Activated T-helper 2 cell treated with anti-CD3 and anti-CD28 coated beads, Interferon-gamma antibody, Interleukin-2, Interleukin-4, amounts not matched to agents 10 μg/mL and 5 μg/mL and 100 μg/mL, durations not matched to agents 14 hours and 24 hours and 36 hours (primary cell): ENCODE measurements around the gene ADGRE1. TPM values are rescaled to one million over a fixed set of nuclear protein-coding genes. Genes with fewer than 3 reads are reported as not detected.

ENCODE experiments used
- DNase-seq: peaks from one replicate; pipeline ENCODE4 v3.0.0; 2021; ENCODE audit warnings: low spot score
- H3K27ac Mint-ChIP-seq: one replicate; pipeline ENCODE4 v1.8.0; 2021; ENCODE audit warnings: mixed read lengths
- H3K27me3 Mint-ChIP-seq: one replicate; pipeline ENCODE4 v1.8.0; 2021; ENCODE audit warnings: low read depth, mixed read lengths
- H3K36me3 Mint-ChIP-seq: one replicate; pipeline ENCODE4 v1.8.0; 2021; ENCODE audit warnings: low read depth, mixed read lengths
- H3K4me1 Mint-ChIP-seq: one replicate; pipeline ENCODE4 v1.8.0; 2021; ENCODE audit warnings: low read depth, mixed read lengths
- H3K4me3 Mint-ChIP-seq: one replicate; pipeline ENCODE4 v1.8.0; 2021; ENCODE audit warnings: low read depth, mild to moderate bottlenecking, moderate library complexity, mixed read lengths
- H3K9me3 Mint-ChIP-seq: one replicate; pipeline ENCODE4 v1.8.0; 2021; ENCODE audit warnings: mixed read lengths
- intact Hi-C: fragments of 100-400 bp; cut with micrococcal nuclease; formaldehyde crosslinking; loops from one replicate; pipeline ENCODE4 v1.15.1; 2023
- total RNA-seq: library from RNA; stranded (reverse); gene quantifications from 2 replicates; pipeline ENCODE4 v1.2.3, GENCODE V29; 2022

Gene ADGRE1
- total RNA-seq, 1 donor from 2014 or later, result 1.4 TPM

DNA sequence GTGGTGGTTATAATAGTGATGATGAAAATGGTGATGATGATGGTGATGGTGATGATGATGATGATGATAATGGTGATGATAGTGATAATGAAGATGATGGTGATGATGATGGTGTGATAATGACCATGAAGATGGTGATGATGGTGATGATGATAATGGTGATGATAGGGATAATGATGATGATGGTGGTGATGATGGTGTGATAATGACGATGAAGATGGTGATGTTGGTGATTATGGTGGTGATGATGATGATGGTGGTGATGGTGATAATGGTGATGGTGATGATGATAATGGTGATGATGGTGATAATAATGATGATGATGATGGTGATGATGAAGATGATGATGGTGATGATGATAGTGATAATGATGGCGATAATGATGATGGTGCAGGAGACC, 1.6 kb downstream of the ADGRE1 start:
- Mint-ChIP-seq H3K27ac (no peak overlapping the region), H3K27me3 (no peaks in the 10 kb centered on the region), H3K36me3 (peaks cover 3% of the 10 kb centered on the region), H3K4me1 (peaks cover 47% of the 10 kb centered on the region), H3K9me3 (peaks cover 24% of the 10 kb centered on the region), H3K4me3 (no peak overlapping the region)
- no peak for DNase-seq
- intact Hi-C loops, result no loop called here

DNA sequence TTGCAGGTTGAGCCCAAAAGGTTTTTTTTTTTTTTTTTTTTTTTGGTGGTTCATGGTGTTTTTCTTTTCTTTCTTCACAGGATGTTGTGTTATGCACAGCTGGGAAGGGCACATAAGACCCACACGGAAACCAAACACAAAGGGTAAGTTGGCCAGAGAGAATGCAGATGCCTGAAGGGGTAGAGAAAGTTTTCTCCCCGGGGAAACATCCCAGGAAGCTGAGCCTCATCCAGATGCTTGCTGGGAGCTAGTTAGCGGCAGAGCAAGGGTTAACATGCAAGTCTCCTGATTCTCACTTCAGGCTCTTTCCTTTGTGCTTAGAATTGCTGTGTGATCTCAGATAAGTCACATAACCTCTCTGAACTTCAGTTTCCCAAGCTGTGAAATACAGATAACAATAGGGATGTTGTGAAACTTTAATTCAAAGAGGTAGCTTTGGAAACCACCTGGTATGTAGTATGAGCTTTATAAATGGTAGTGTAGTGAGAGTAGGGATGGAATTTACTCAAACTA, 3.1 kb downstream of the ADGRE1 start:
- Mint-ChIP-seq H3K9me3 (peaks cover 36% of the 10 kb centered on the region), H3K27me3 (no peaks in the 10 kb centered on the region), H3K27ac (peak overlapping the region; percentile 48), H3K4me1 (peaks cover 47% of the 10 kb centered on the region), H3K4me3 (no peak overlapping the region), H3K36me3 (peaks cover 7% of the 10 kb centered on the region)
- intact Hi-C loops, result no loop called here
- DNase-seq, result no peak

DNA sequence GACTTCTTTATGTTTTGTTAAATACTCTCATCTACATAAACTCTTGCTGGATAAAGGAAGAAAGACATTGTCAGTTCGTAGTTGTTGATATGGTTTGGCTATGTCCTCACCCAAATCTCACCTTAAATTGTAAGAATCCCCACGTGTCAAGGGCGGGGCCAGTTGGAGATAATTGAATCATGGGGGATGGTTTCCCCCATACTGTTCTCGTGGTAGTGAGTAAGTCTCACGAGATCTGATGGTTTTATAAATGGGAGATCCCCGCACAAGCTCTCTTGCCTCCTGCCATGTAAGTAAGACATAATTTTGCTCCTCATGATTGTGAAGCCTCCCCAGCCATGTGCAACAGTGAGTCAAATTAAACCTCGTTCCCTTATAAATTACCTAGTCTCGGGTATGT, 3.6 kb downstream of the ADGRE1 start:
- peak overlapping the region; percentile 48 for H3K27ac Mint-ChIP-seq
- H3K36me3 Mint-ChIP-seq, result peaks cover 7% of the 10 kb centered on the region
- H3K9me3 Mint-ChIP-seq, result peaks cover 36% of the 10 kb centered on the region
- DNase-seq, result no peak
- H3K27me3 Mint-ChIP-seq, result no peaks in the 10 kb centered on the region
- no peak overlapping the region for H3K4me3 Mint-ChIP-seq
- intact Hi-C loops, result no loop called here
- H3K4me1 Mint-ChIP-seq, result peaks cover 47% of the 10 kb centered on the region

DNA sequence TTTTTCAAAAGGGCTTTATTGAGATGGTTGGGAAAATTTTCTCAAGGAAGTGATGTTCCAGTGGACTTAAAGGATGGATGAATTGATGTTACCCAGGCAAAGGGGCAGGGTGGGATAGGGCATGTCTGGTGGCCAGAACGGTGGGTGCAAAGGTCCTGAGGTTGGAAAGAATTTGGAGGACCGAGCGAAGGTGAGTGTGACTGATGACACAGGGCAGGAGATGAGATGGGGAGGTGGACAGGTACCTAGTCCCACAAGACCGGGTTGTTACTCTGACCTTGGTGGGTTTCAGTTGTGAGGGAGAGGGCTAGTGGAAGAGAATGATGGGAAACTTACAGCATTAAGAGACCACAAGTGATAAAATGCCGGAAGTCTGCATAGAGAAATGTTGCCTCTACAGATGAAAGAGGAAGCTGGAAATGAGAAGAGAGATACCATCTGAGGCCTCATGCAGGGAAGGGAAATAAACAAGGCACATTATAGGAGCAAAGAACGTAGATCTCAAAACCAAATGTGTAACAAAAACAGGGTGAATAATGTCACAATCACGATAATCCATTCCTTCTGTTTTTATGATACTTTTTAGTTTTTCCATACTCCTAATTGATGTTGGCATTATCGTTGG, 4.5 kb downstream of the ADGRE1 start:
- Mint-ChIP-seq H3K4me3 (peak overlapping the region; percentile 14), H3K4me1 (peaks cover 45% of the 10 kb centered on the region), H3K27ac (peak overlapping the region; percentile 36), H3K36me3 (peaks cover 7% of the 10 kb centered on the region), H3K27me3 (no peaks in the 10 kb centered on the region), H3K9me3 (peaks cover 40% of the 10 kb centered on the region)
- intact Hi-C loops, result no loop called here
- no peak for DNase-seq

DNA sequence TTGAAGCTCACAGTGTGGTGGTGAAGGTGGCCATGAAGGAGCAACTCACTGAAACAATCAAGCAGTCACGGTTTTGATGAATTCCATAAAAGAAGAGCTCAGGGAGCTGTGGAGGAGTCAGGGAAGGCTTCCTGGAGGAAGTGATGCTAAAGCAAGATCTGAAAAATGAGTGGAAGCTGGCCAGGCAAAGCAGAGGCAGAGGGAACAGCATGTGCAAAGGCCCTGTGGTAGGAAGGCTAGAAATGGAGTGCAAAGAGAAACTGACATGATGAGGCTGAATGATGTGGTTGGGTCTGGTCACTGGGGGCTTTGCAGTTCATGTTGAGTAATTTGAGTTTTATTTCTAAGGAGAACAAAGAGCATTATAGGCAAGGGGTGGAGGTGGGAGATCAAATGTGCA, 6.9 kb downstream of the ADGRE1 start:
- DNase-seq, result no peak
- intact Hi-C loops, result no loop called here
- H3K9me3 Mint-ChIP-seq, result peaks cover 38% of the 10 kb centered on the region

DNA sequence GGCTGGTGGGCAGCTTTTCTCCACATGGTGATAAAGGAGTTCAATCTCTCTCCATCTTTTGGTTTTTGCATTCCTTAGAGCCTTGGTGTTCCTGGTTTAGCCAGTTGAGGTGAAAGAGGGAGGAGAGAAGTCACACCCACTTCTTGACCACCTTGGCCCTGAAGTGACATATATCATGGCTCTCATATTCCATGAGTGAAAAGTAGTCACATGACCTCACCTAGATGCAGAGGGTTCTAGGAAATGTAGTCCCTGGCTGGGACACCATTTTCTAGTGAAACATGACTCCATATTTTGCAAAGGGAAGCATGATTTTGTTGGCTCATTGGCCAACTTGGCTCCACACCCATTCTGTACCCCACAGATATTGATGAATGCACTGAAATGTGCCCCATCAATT, 16.1 kb downstream of the ADGRE1 start:
- H3K27ac Mint-ChIP-seq, result no peak overlapping the region
- DNase-seq, result no peak
- no peaks in the 10 kb centered on the region for H3K27me3 Mint-ChIP-seq
- no peak overlapping the region for H3K4me3 Mint-ChIP-seq
- H3K4me1 Mint-ChIP-seq, result no peaks in the 10 kb centered on the region
- intact Hi-C loops, result no loop called here
- peaks cover 3% of the 10 kb centered on the region for H3K36me3 Mint-ChIP-seq
- peaks cover 25% of the 10 kb centered on the region for H3K9me3 Mint-ChIP-seq

More for the DNA sequence above, 6.9 kb downstream of the ADGRE1 start:
- H3K36me3 Mint-ChIP-seq, result peaks cover 7% of the 10 kb centered on the region
- no peak overlapping the region for H3K27ac Mint-ChIP-seq
- H3K27me3 Mint-ChIP-seq, result no peaks in the 10 kb centered on the region
- H3K4me1 Mint-ChIP-seq, result peaks cover 30% of the 10 kb centered on the region
- no peak overlapping the region for H3K4me3 Mint-ChIP-seq

DNA sequence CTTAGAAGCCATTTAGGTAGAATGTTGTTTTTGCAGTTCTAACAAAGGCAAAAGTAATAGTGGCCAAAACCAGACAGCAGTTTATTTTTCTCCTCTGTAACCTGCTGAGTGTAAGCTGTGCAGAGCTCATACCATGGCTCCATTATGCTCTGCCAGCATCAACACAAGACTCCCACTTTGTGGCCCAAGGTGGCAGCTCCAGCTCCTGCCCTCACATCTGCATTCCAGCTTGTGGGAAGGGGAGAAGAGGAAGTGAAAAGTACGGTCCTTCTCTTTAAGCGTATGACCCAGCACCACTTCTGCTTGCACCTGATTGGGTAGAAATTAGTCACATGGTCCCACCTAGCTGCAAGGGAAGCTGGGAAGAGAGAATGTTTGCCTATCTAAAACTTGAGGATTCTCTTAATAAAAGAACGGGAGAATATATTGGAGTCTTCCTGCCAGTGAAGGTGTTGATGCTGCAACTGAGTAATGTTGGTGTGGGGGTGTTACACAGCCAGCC, 19.2 kb downstream of the ADGRE1 start:
- Mint-ChIP-seq H3K4me3 (no peak overlapping the region), H3K27ac (no peak overlapping the region), H3K4me1 (no peaks in the 10 kb centered on the region), H3K27me3 (no peaks in the 10 kb centered on the region), H3K36me3 (peaks cover 3% of the 10 kb centered on the region), H3K9me3 (peaks cover 15% of the 10 kb centered on the region)
- intact Hi-C loops, result no loop called here
- DNase-seq, result no peak

DNA sequence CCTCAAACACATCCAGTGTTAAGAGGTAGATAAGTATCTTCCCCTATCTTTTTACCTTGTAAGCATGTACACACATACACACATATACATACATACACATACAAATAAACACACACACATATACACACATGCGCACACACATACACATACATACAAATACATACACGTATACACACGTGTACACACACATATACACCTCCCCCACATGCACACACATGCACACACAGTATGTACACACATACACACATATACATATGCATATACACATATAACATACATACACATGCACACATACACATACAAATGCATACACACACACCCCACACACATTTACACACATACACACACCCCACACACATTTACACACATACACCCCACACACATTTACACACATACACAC, 24.1 kb downstream of the ADGRE1 start:
- H3K27ac Mint-ChIP-seq, result no peak overlapping the region
- peaks cover 30% of the 10 kb centered on the region for H3K9me3 Mint-ChIP-seq
- intact Hi-C loops, result no loop called here
- no peak overlapping the region for H3K4me3 Mint-ChIP-seq
- H3K4me1 Mint-ChIP-seq, result no peaks in the 10 kb centered on the region
- H3K27me3 Mint-ChIP-seq, result no peaks in the 10 kb centered on the region
- H3K36me3 Mint-ChIP-seq, result peaks cover 6% of the 10 kb centered on the region
- DNase-seq, result no peak

DNA sequence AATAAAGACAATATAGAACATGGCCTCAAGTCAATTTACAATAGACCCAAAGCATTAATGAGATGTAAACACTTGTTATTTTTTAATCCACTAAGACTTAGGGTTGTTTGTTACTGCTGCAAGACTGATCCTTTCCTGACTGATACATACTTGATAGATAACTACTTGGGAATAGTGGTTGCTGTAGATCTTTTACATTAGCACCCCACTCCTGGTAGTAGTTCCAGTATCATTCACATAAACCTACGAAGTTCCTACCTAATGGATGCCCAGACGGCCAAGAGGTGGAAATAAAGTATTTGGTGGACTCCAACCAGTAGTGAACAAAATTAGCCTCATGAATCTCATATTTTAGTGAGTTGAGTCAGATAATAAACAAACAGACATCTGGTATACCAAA, 26.9 kb downstream of the ADGRE1 start:
- Mint-ChIP-seq H3K4me1 (no peaks in the 10 kb centered on the region), H3K27ac (no peak overlapping the region), H3K4me3 (no peak overlapping the region), H3K36me3 (peaks cover 6% of the 10 kb centered on the region), H3K27me3 (no peaks in the 10 kb centered on the region), H3K9me3 (peaks cover 25% of the 10 kb centered on the region)
- intact Hi-C loops, result no loop called here
- DNase-seq, result no peak

DNA sequence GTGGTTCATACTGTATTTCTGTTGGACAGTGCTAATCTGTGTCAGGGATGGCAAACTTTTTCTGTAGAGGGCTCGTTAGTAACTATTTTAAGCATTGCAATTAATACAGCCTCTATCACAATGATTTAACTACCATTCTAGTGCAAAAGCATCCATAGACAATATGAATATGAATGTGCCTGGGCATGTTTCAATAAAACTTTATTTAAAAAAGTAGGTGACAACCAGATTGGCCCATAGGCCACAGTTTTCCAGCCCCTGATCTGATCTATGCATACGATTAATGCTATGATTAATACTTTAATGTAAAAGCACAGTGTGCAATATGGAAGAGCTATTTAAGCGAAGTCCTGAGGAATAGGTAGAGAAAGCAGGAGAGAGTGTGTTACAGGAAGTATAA, 29.6 kb downstream of the ADGRE1 start:
- H3K4me1 Mint-ChIP-seq, result no peaks in the 10 kb centered on the region
- intact Hi-C loops, result no loop called here
- H3K27me3 Mint-ChIP-seq, result no peaks in the 10 kb centered on the region
- DNase-seq, result no peak
- peaks cover 6% of the 10 kb centered on the region for H3K36me3 Mint-ChIP-seq
- H3K27ac Mint-ChIP-seq, result no peak overlapping the region
- H3K4me3 Mint-ChIP-seq, result no peak overlapping the region
- H3K9me3 Mint-ChIP-seq, result peaks cover 20% of the 10 kb centered on the region

DNA sequence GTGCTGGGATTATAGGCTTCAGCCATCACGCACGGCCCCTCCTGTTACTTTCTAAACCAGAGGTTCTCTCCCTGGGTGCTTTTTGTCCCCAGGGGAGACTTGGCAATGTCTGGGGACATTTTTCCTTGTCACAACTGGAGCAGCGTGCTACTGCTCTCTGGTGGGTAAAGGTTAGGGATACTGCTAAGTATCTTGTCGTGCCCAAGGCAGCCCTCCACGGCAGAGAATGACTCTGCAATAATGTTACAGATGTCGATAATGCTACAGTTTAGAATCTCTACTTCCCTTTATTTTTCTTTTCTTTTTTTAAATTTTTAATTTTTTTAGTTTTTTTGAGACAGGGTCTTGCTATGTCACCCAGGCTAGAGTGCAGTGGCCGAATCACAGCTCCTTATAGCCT, 38.0 kb downstream of the ADGRE1 start:
- no peak for DNase-seq

DNA sequence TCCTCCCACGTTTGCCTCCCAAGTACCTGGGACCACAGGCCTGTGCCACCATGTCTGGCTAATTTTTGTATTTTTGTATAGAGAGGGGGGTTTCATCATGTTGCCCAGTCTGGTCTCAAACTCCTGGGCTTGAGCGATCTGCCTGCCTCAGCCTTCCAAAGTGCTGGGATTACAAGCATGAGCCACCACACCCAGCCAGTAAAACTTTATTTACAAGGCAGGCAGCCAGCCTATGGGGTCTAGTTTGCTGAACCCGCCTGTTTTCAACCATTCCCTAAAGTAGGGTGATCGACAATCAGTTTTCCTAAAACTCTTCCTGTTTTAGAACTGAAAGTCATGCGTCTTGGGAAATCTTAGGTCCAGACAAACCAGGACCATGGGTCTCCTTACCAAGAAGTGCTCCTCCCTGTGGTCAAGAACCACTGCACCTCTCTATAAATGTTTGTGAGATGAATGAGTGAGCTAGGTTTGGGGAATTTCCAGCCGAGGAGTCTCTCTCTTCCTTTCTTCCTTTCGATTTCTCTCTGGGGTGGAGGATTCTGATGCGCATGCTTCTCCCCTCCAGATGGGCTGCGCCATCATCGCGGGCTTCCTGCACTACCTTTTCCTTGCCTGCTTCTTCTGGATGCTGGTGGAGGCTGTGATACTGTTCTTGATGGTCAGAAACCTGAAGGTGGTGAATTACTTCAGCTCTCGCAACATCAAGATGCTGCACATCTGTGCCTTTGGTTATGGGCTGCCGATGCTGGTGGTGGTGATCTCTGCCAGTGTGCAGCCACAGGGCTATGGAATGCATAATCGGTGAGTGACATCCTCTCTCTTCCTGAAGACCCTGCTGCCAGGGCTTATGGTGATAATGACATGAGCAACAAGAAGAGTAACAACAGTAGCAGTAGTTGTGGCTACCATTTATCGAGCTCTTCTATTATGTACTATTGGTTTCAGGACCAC, 38.7 kb downstream of the ADGRE1 start:
- H3K4me1 Mint-ChIP-seq, result peaks cover 11% of the 10 kb centered on the region
- H3K4me3 Mint-ChIP-seq, result peak overlapping the region; percentile 72
- peaks cover 22% of the 10 kb centered on the region for H3K9me3 Mint-ChIP-seq
- peak overlapping the region; percentile 51 for H3K27ac Mint-ChIP-seq
- no peaks in the 10 kb centered on the region for H3K27me3 Mint-ChIP-seq
- peaks cover 12% of the 10 kb centered on the region for H3K36me3 Mint-ChIP-seq
- peak; percentile 17 for DNase-seq
- intact Hi-C loops, result no loop called here

More for the DNA sequence above, 38.0 kb downstream of the ADGRE1 start:
- intact Hi-C loops, result no loop called here
- Mint-ChIP-seq H3K4me1 (peaks cover 11% of the 10 kb centered on the region), H3K27me3 (no peaks in the 10 kb centered on the region), H3K4me3 (no peak overlapping the region), H3K36me3 (peaks cover 9% of the 10 kb centered on the region), H3K9me3 (peaks cover 17% of the 10 kb centered on the region), H3K27ac (no peak overlapping the region)

DNA sequence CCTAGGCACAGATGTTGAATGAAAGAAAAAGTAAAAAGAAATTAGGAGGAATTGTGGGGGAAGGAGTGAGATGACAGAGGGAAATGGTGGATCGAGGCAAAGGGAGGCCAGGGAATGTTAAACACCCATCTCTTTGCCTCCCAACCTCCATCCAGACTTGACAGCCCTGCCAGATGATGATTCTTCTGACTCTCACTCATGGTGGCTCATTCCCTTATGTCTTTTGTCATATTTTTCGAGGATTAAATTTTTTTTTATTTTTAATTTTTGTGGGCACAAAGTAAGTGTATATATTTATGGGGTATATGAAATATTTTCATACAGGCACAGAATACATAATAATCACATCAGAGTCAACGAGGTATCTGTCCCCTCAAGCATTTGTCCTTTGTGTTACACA, 42.8 kb downstream of the ADGRE1 start:
- Mint-ChIP-seq H3K4me1 (peaks cover 11% of the 10 kb centered on the region), H3K27me3 (no peaks in the 10 kb centered on the region), H3K9me3 (peaks cover 22% of the 10 kb centered on the region), H3K27ac (no peak overlapping the region), H3K4me3 (no peak overlapping the region), H3K36me3 (peaks cover 14% of the 10 kb centered on the region)
- no peak for DNase-seq
- intact Hi-C loops, result no loop called here
